Activated CD4-positive, alpha-beta T cell treated with anti-CD3 and anti-CD28 coated beads, Interleukin-2, amount 50 U/mL, for 1 hour (primary cell): ENCODE measurements around the gene GUCD1.

Source experiments
- DNase-seq: peaks from one replicate; pipeline ENCODE4 v3.0.0-alpha.2; 2020

Gene GUCD1

GRCh38 chr22:24501301-24502005 is 53.5 kb downstream of the GUCD1 start:
- no peak for DNase-seq

DNA sequence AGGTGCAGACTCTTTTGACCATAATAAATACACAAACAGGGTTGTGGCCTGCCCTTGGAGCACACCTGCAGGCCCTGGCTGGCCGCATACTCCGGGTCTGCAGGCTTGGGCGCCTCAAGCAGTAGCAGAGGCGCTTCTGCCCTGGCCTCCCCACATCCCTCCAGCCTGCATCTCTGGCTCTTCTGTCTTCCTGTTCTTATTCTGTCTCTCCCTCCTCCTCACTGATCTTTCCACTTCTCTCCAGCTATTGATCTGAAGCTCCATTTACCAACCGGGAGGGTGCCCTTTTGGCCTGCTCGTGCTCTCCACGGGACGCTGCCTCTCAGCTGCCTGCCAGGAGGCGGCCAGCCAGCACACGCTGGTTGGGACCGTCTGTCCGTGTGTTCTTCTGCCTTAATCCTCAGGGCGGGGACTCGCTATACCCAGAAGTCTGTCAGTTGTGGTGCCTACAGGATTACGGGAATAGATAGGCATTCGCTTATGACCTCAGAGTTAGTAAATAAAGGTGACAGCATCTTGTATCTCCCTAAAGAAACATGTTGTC is 54.6 kb downstream of the GUCD1 start:
- no peak for DNase-seq

DNA sequence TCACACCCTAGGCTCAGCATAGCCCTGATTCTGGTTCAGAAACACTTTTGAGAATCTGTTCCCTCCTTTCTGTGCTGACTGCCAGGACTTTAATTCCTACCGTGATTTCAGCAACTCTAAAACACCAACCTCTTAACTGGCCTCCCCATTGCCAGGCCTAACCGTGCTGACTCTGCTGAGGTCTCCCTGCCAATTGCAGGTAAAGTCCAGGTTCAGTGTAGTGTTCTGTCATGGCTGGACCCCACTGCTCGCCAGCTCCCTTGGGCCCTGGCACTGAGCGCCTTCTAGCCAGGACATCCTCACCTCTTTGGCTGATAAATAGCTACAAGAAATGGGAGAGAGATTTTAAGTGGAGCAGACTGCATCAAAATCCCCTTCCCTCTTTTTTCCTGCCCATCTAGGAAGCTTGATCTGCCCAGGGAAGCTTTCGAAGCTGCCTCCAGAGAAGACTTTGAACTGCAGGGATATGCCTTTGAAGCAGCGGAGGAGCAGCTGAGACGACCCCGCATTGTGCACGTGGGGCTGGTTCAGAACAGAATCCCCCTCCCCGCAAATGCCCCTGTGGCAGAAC is 55.1 kb downstream of the GUCD1 start:
- DNase-seq = no peak

GRCh38 chr22:24498824-24499223 is 56.1 kb downstream of the GUCD1 start:
- DNase-seq = no peak

DNA sequence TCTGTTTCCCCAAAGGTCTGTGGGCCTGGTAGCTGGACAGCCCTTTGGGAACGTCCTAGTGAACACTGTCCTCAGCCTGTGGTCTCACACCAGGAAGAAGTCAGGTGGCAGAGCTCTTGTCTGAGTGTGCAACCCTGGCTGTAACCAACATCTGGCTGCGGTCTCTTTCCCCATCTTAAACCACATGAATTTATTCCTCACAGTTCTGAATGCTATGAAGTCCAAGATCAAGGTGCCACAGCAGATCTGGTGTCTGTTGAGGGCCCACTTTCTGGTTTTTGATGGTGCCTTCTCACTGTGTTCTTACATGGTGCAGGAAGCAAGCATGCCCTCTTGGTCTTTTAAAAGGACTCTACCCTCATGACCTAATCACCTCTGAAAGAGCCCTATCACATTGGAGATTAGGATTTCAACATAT is 57.1 kb downstream of the GUCD1 start:
- no peak for DNase-seq

DNA sequence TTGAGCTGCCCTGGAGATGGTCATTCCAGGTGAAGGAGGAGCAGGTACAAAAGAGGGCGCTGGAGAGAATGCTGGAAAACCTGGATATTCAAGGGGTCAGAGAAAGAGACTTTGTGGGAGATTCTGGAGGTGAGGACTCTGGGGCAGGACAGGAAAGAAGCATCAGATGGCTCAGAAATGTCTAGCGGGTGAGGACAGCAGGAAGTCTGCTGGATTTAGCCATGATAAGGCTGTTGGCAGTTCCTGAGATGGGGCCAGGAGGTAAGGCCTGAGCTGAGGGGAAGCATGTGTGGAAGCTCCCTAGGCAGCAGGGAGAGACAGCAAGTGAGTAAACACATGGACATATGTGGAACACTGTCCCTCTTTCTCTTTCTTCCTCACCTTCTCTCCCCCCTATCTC is 58.3 kb downstream of the GUCD1 start:
- no peak for DNase-seq

- no peak for DNase-seq
Measured at GRCh38 chr22:24496234-24496633, 58.7 kb downstream of the GUCD1 start.

DNA sequence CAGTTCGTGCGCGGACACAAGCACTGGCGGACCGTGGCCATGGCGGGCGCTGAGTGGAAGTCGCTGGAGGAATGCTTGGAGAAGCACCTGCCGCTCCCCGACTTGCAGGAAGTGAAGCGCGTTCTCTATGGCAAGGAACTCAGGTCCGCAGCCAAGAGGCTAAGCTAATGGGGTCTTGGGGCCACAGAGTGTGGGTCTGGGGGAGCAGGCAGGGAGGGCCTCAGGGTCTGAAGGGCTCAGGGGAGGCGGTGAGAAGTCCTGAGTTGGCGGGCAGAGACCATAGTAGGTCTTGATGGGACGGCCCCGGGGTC is 59.6 kb downstream of the GUCD1 start:
- DNase-seq = no peak

GRCh38 chr22:24494528-24495364 is 60.2 kb downstream of the GUCD1 start, which contains the start of gene UPB1:
UPB1 (plus strand) TSS chr22:24495332; CDS start chr22:24495404, 72 bp downstream.
- no peak for DNase-seq

DNA sequence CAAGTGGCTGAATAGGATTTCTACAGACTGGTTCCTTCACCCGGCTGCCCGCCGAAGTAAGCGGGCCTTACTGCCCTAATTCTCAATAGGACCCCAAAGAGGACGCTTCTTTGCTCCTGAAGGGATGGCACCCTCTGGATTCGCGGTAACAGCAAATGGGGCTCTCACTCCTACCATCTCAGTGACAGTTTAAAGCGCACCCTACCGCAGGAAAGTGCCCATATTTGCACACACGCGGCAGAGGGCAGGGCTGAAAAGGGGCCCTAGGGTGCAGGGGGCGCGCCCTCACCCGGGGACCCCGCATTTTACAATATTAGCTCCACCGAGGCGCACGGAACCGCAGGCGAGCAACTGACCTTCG is 60.8 kb downstream of the GUCD1 start:
- DNase-seq = no peak

DNA sequence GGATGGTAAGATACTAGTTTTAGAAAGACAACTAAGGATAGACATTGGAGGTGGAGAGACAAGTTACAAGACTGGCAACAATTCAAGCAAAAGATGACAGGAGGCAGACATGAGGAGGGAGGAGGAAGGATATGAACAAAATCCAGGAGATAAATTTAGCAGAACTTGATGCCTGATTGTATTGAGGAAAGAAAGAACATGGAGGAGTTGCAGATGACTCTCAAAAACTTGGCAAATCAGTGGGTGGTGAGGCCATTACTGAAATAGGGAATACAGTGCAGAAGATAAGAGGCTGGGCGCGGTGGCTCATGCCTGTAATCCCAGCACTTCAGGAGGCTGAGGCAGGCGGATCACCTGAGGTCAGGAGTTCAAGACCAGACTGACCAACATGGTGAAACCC is 62.5 kb downstream of the GUCD1 start:
- DNase-seq = no peak
